ENCODE results near the gene HCN3. TPM values are rescaled to one million over a fixed set of nuclear protein-coding genes. Genes with fewer than 3 reads are reported as not detected.

Gene HCN3
- total RNA-seq, 6 experiments from 2014 or later: 1.3 to 1.6 (median 1.5) TPM

- H3K36me3 Mint-ChIP-seq (ENCODE audit: low read depth): peaks cover 32% of the 10 kb centered on the region
- no peak for DNase-seq
- TF ChIP-seq CTCF (IDR thresholded peaks at IDR 0.05): no peak
- no peaks in the 10 kb centered on the region for H3K4me1 Mint-ChIP-seq (ENCODE audit: low read depth)
- no peaks in the 10 kb centered on the region for H3K9me3 Mint-ChIP-seq
- H3K4me3 Mint-ChIP-seq: no peak overlapping the region
- H3K27me3 Mint-ChIP-seq (ENCODE audit: insufficient read depth): no peaks in the 10 kb centered on the region; the same call in 1 of the 2 replicates
- H3K27ac Mint-ChIP-seq: no peak overlapping the region
These were observed 57.7 kb downstream of the HCN3 start for GRCh38 chr1:155334962-155335361.

Other genes with a start within 250 kb of the HCN3 start
- gene DCST2, start 243.7 kb upstream of the HCN3 start, total RNA-seq (2021; fragmentation: NEBNext Ultra II Directional; extraction: Animal tissue kit (Norgen Biotek cat#: 25700)): under 1 TPM in 2 of 6 experiments, not detected in 4; 0.08 to 0.14 TPM
- not detected for gene DCST1, start 243.6 kb upstream of the HCN3 start, total RNA-seq (2021; fragmentation: NEBNext Ultra II Directional; extraction: Animal tissue kit (Norgen Biotek cat#: 25700))
- gene ADAM15, start 226.1 kb upstream of the HCN3 start, total RNA-seq (2021; fragmentation: NEBNext Ultra II Directional; extraction: Animal tissue kit (Norgen Biotek cat#: 25700)): 10 to 100 TPM; 51.1 to 66.9 (median 63.7) TPM
- gene EFNA4, start 213.7 kb upstream of the HCN3 start, total RNA-seq (2021; fragmentation: NEBNext Ultra II Directional; extraction: Animal tissue kit (Norgen Biotek cat#: 25700)): 1 to 10 TPM; 3.6 to 5.6 (median 4.8) TPM
- gene EFNA3, start 198.6 kb upstream of the HCN3 start, total RNA-seq (2021; fragmentation: NEBNext Ultra II Directional; extraction: Animal tissue kit (Norgen Biotek cat#: 25700)): under 1 TPM; 0.25 to 0.87 (median 0.55) TPM
- under 1 TPM in 1 of 6 experiments, not detected in 5; 0.19 TPM for gene EFNA1, start 149.6 kb upstream of the HCN3 start, total RNA-seq (2021; fragmentation: NEBNext Ultra II Directional; extraction: Animal tissue kit (Norgen Biotek cat#: 25700))
- gene SLC50A1, start 141.6 kb upstream of the HCN3 start, total RNA-seq (2021; fragmentation: NEBNext Ultra II Directional; extraction: Animal tissue kit (Norgen Biotek cat#: 25700)): 10 to 100 TPM; 23.5 to 36.4 (median 29.5) TPM
- 100 to 1,000 TPM in 1 of 6 experiments, 10 to 100 TPM in 5; 66.2 to 110 (median 86.2) TPM for gene DPM3, start 136.9 kb upstream of the HCN3 start, total RNA-seq (2021; fragmentation: NEBNext Ultra II Directional; extraction: Animal tissue kit (Norgen Biotek cat#: 25700))
- 100 to 1,000 TPM; 231 to 351 (median 285) TPM for gene KRTCAP2, start 104.2 kb upstream of the HCN3 start, total RNA-seq (2021; fragmentation: NEBNext Ultra II Directional; extraction: Animal tissue kit (Norgen Biotek cat#: 25700))
- 1 to 10 TPM; 5.1 to 7.1 (median 6.1) TPM for gene TRIM46, start 103.6 kb upstream of the HCN3 start, total RNA-seq (2021; fragmentation: NEBNext Ultra II Directional; extraction: Animal tissue kit (Norgen Biotek cat#: 25700))
- 10 to 100 TPM; 13.9 to 20.3 (median 16.9) TPM for gene THBS3, start 69.6 kb upstream of the HCN3 start, total RNA-seq (2021; fragmentation: NEBNext Ultra II Directional; extraction: Animal tissue kit (Norgen Biotek cat#: 25700))
- gene MTX1, start 68.8 kb upstream of the HCN3 start, total RNA-seq (2021; fragmentation: NEBNext Ultra II Directional; extraction: Animal tissue kit (Norgen Biotek cat#: 25700)): 10 to 100 TPM; 49.8 to 55.4 (median 51.5) TPM
- gene ENTREP3, start 22.0 kb upstream of the HCN3 start, total RNA-seq (2021; fragmentation: NEBNext Ultra II Directional; extraction: Animal tissue kit (Norgen Biotek cat#: 25700)): 10 to 100 TPM; 53.6 to 81.3 (median 58.8) TPM
- gene SCAMP3, start 15.1 kb upstream of the HCN3 start, total RNA-seq (2021; fragmentation: NEBNext Ultra II Directional; extraction: Animal tissue kit (Norgen Biotek cat#: 25700)): 100 to 1,000 TPM; 125 to 150 (median 135) TPM
- 10 to 100 TPM; 24.8 to 32.8 (median 30.0) TPM for gene CLK2, start 4.0 kb upstream of the HCN3 start, total RNA-seq (2021; fragmentation: NEBNext Ultra II Directional; extraction: Animal tissue kit (Norgen Biotek cat#: 25700))
- gene PKLR, start 24.0 kb downstream of the HCN3 start, total RNA-seq (2021; fragmentation: NEBNext Ultra II Directional; extraction: Animal tissue kit (Norgen Biotek cat#: 25700)): not detected
- gene FDPS, start 31.4 kb downstream of the HCN3 start, total RNA-seq (2021; fragmentation: NEBNext Ultra II Directional; extraction: Animal tissue kit (Norgen Biotek cat#: 25700)): 100 to 1,000 TPM; 117 to 147 (median 127) TPM
- 10 to 100 TPM; 26.6 to 36.0 (median 32.9) TPM for gene RUSC1, start 43.4 kb downstream of the HCN3 start, total RNA-seq (2021; fragmentation: NEBNext Ultra II Directional; extraction: Animal tissue kit (Norgen Biotek cat#: 25700))

Data from HFFc6 (cell line).